ENCODE results near the gene FGF22.
"Not testable (repeated sequence)": the region's sequence is repeated elsewhere in the genome, so short reads cannot be mapped to it uniquely, and the experiment has no call there.

Gene FGF22

GRCh38 chr19:622666-623065 is 17.0 kb upstream of the FGF22 start:
- DNase-seq (ENCODE audit: low spot score) = no peak

GRCh38 chr19:623175-623916 is 16.3 kb upstream of the FGF22 start:
- DNase-seq (ENCODE audit: low spot score) = no peak

GRCh38 chr19:623974-624373 is 15.7 kb upstream of the FGF22 start:
- DNase-seq (ENCODE audit: low spot score) = no peak

- no peak for DNase-seq (ENCODE audit: low spot score)
Measured at GRCh38 chr19:624433-625109, 15.1 kb upstream of the FGF22 start.

GRCh38 chr19:625257-625656 is 14.4 kb upstream of the FGF22 start:
- no peak for DNase-seq (ENCODE audit: low spot score)

GRCh38 chr19:626566-626965 is 13.1 kb upstream of the FGF22 start:
- not testable (repeated sequence) for DNase-seq (ENCODE audit: low spot score)

- DNase-seq (ENCODE audit: low spot score) = no peak
Measured at GRCh38 chr19:628168-628567, 11.5 kb upstream of the FGF22 start.

GRCh38 chr19:629515-629914 is 10.2 kb upstream of the FGF22 start:
- DNase-seq (ENCODE audit: low spot score) = not testable (repeated sequence)

GRCh38 chr19:629961-630714 is 9.5 kb upstream of the FGF22 start:
- DNase-seq (ENCODE audit: low spot score) = no peak

- DNase-seq (ENCODE audit: low spot score) = no peak
Measured at GRCh38 chr19:632579-633067, 7.1 kb upstream of the FGF22 start.

GRCh38 chr19:633068-633785 is 6.5 kb upstream of the FGF22 start, which contains the start of gene POLRMT:
TSS of gene POLRMT (minus strand) at chr19:633537. CDS start at chr19:633512, 25 bp downstream.
- DNase-seq (ENCODE audit: low spot score) = peak; percentile 98

- DNase-seq (ENCODE audit: low spot score) = no peak
Measured at GRCh38 chr19:633786-634639, 5.7 kb upstream of the FGF22 start.

GRCh38 chr19:634975-635652 is 4.6 kb upstream of the FGF22 start:
- no peak for DNase-seq (ENCODE audit: low spot score)

- DNase-seq (ENCODE audit: low spot score) = no peak
Measured at GRCh38 chr19:638906-639252, 800 bp upstream of the FGF22 start.

GRCh38 chr19:640161-640558 is 481 bp downstream of the FGF22 start:
- no peak for DNase-seq (ENCODE audit: low spot score)

- no peak for DNase-seq (ENCODE audit: low spot score)
Measured at GRCh38 chr19:640606-641189, 1.0 kb downstream of the FGF22 start.

- DNase-seq (ENCODE audit: low spot score) = no peak
Measured at GRCh38 chr19:641702-642101, 2.0 kb downstream of the FGF22 start.

- no peak for DNase-seq (ENCODE audit: low spot score)
Measured at GRCh38 chr19:642767-643727, 3.4 kb downstream of the FGF22 start.

GRCh38 chr19:643736-644135 is 4.1 kb downstream of the FGF22 start:
- no peak for DNase-seq (ENCODE audit: low spot score)
